Spleen (tissue), 11 donors: ENCODE measurements around the gene RSL1D1. TPM values are rescaled to one million over a fixed set of nuclear protein-coding genes. Genes with fewer than 3 reads are reported as not detected.

Source experiments
- DNase-seq: peaks from one replicate; pipeline ENCODE4 v3.0.0-alpha.2; 2020
- H3K27ac ChIP-seq, 8 donors: fragments of 200-600 bp; sonication (generic) in 7 of 8; 1 replicate in 4 of 8; 2 replicates in 4 of 8; pipeline versions ENCODE4 v1.5.0 to v1.8.0; 2016 to 2021; ENCODE audit warnings: inconsistent platforms in 4 of 8, mild to moderate bottlenecking in 4 of 8, moderate library complexity in 1 of 8
- H3K27me3 ChIP-seq, 7 donors: fragments of 200-600 bp; sonication (generic) in 6 of 7; replicated peaks in 1 of 7; 1 replicate in 4 of 7; 2 replicates in 3 of 7; pipeline versions ENCODE4 v1.5.0 to v1.8.0; 2016 to 2021; ENCODE audit warnings: inconsistent platforms in 3 of 7, mild to moderate bottlenecking in 1 of 7
- H3K36me3 ChIP-seq, 6 donors: fragments of 200-600 bp; sonication (generic) in 5 of 6; 1 replicate in 4 of 6; 2 replicates in 2 of 6; pipeline versions ENCODE4 v1.5.0 to v1.8.0; 2016 to 2021; ENCODE audit warnings: inconsistent platforms in 2 of 6
- H3K4me1 ChIP-seq, 6 donors: fragments of 200-600 bp; sonication (generic) in 5 of 6; 1 replicate in 3 of 6; 2 replicates in 3 of 6; pipeline versions ENCODE4 v1.5.0 to v1.8.0; 2016 to 2021; ENCODE audit warnings: inconsistent platforms in 3 of 6
- H3K4me3 ChIP-seq, 8 donors: fragments of 200-600 bp; sonication (generic) in 7 of 8; 1 replicate in 4 of 8; 2 replicates in 4 of 8; pipeline versions ENCODE4 v1.5.0 to v1.8.0; 2016 to 2021; ENCODE audit warnings: inconsistent platforms in 4 of 8, mild to moderate bottlenecking in 4 of 8, moderate library complexity in 2 of 8
- H3K9me3 ChIP-seq, 8 donors: fragments of 200-600 bp; sonication (generic) in 7 of 8; 1 replicate in 4 of 8; 2 replicates in 4 of 8; pipeline versions ENCODE4 v1.5.0 to v1.8.0; 2016 to 2021; ENCODE audit warnings: inconsistent platforms in 4 of 8
- CTCF ChIP-seq, 11 experiments: fragments of 200-600 bp in 7 of 11; fragments of 450-650 bp in 4 of 11; sonication (generic) in 4 of 11; IDR thresholded peaks in 8 of 11; conservative IDR thresholded peaks in 3 of 11; 1 replicate in 7 of 11; 2 replicates in 4 of 11; pipeline versions ENCODE4 v1.4.0 to v1.8.0; 2016 to 2021; ENCODE audit warnings: antibody characterized with exemption in 11 of 11, inconsistent platforms in 4 of 11, mild to moderate bottlenecking in 1 of 11
- POLR2A ChIP-seq, 3 donors: fragments of 450-650 bp; IDR thresholded peaks; one replicate each; pipeline ENCODE4 v1.5.1; 2017; ENCODE audit warnings: antibody characterized with exemption in 3 of 3, mild to moderate bottlenecking in 1 of 3
- POLR2AphosphoS5 ChIP-seq, 3 donors: sonication (generic); formaldehyde crosslinking; IDR thresholded peaks; one replicate each; pipeline ENCODE4 v1.5.1; 2017; ENCODE audit warnings: antibody characterized with exemption in 3 of 3
- WGBS, 5 donors: extraction: QIAGEN DNeasy Blood & Tissue Kit in 3 of 5; methylation state at CpG; one replicate each; pipeline versions ENCODE4 v1.1.5 to v1.1.7; 2013 to 2018; 5-methylcytosine and 5-hydroxymethylcytosine counted together
- intact Hi-C: fragments of 100-400 bp; cut with DNase I; formaldehyde crosslinking; loops from one replicate; pipeline ENCODE4 v1.15.0; 2023; ENCODE audit warnings: low total_unique reads
- polyA plus RNA-seq, 3 donors: library from polyadenylated mRNA; stranded (reverse); fragments of 200-250 nt; gene quantifications; one replicate each; pipeline ENCODE4 v1.2.1, GENCODE V29; 2013
- total RNA-seq, 7 donors: library from RNA; depleted of rRNA in 3 of 7; stranded (reverse); fragments of >200 nt in 3 of 7; fragmentation: NEBNext Ultra II Directional in 4 of 7; extraction: Animal tissue kit (Norgen Biotek cat#: 25700) in 4 of 7; gene quantifications; one replicate each; pipeline versions ENCODE4 v1.1.0 to v1.2.1, GENCODE V29; 2016 to 2021
- donor health status: healthy with polysubstance abuse.
- donor health status: DM: no; HTN: no; CAD: no; lungs with moderate emphysema.
- donor health status: DM: no; HTN: no; CAD: no.
- donor health status: Bipolar disorder and iron deficiency.
- donor health status: healthy.
- donor health status: DM: no; HTN: no; CAD: no.
- donor health status: DM: yes; HTN: yes; CAD: no.

RSL1D1 gene
- total and polyA plus RNA-seq, 10 donors = 75.6 to 135 (median 112) TPM

- intact Hi-C loops = no loop called here
- Histone ChIP-seq H3K27ac (no peak overlapping the region), H3K36me3 (peaks cover 9 to 67% (median 56%) of the 10 kb centered on the region in 6 donors), H3K27me3 (no peaks in the 10 kb centered on the region), H3K9me3 (no peaks in the 10 kb centered on the region), H3K4me3 (no peak overlapping the region), H3K4me1 (peaks cover 0 to 17% (median 0%) of the 10 kb centered on the region in 6 donors)
- DNase-seq = peak; percentile 30
- 90 to 98% (median 95%) methylated on average over 7 of the region's 7 CpGs for WGBS, 5 donors
- TF ChIP-seq POLR2A (IDR thresholded peaks at IDR 0.05) (no peak), CTCF (IDR thresholded peaks at IDR 0.05 in 8 of 11, conservative IDR thresholded peaks at IDR 0.05 in 3 of 11) (no peak), POLR2AphosphoS5 (IDR thresholded peaks at IDR 0.05) (no peak)
These were observed 14.6 kb downstream of the RSL1D1 start for GRCh38 chr16:11836650-11837244.

GRCh38 chr16:11835891-11836649 lies 15.3 kb downstream of the RSL1D1 start:
- Histone ChIP-seq H3K4me3 (no peak overlapping the region), H3K9me3 (no peaks in the 10 kb centered on the region), H3K36me3 (peaks cover 9 to 60% (median 50%) of the 10 kb centered on the region in 6 donors), H3K27me3 (no peaks in the 10 kb centered on the region), H3K27ac (no peak overlapping the region), H3K4me1 (peaks cover 0 to 17% (median 0%) of the 10 kb centered on the region in 6 donors)
- no peak for DNase-seq
- WGBS, 5 donors = 60 to 81% (median 63%) methylated on average over 9 of the region's 9 CpGs
- intact Hi-C loops = no loop called here
- TF ChIP-seq POLR2AphosphoS5 (IDR thresholded peaks at IDR 0.05) (peak in 1 of 3 donors; percentile 22), POLR2A (IDR thresholded peaks at IDR 0.05) (no peak), CTCF (IDR thresholded peaks at IDR 0.05 in 8 of 11, conservative IDR thresholded peaks at IDR 0.05 in 3 of 11) (no peak)

- peaks cover 7 to 52% (median 42%) of the 10 kb centered on the region in 6 donors for H3K36me3 ChIP-seq
- H3K27me3 ChIP-seq = no peaks in the 10 kb centered on the region
- TF ChIP-seq CTCF (IDR thresholded peaks at IDR 0.05 in 8 of 11, conservative IDR thresholded peaks at IDR 0.05 in 3 of 11) (no peak), POLR2AphosphoS5 (IDR thresholded peaks at IDR 0.05) (no peak), POLR2A (IDR thresholded peaks at IDR 0.05) (no peak)
- peaks cover 0 to 17% (median 0%) of the 10 kb centered on the region in 6 donors for H3K4me1 ChIP-seq
- H3K27ac ChIP-seq = no peak overlapping the region
- H3K4me3 ChIP-seq = no peak overlapping the region
- 84 to 100% (median 95%) methylated on average over 2 to 4 of the region's 4 CpGs for WGBS, 5 donors
- intact Hi-C loops = no loop called here
- peak; percentile 21 for DNase-seq
- H3K9me3 ChIP-seq = no peaks in the 10 kb centered on the region
These were observed 16.0 kb downstream of the RSL1D1 start for GRCh38 chr16:11835309-11835708.
